Ectodermal cell (in vitro differentiated cells): ENCODE measurements around the gene OSBPL8.

ENCODE experiments used
- H3K27ac ChIP-seq: 2 replicates; pipeline ENCODE4 v1.7.0; 2013; ENCODE audit warnings: mild to moderate bottlenecking, low read depth, low read length; ENCODE audit not compliant: insufficient read depth, poor library complexity, severe bottlenecking
- H3K27me3 ChIP-seq: 2 replicates; pipeline ENCODE4 v1.7.0; 2013; ENCODE audit warnings: mild to moderate bottlenecking, low read length; ENCODE audit not compliant: insufficient read depth, control insufficient read depth, poor library complexity, severe bottlenecking
- H3K36me3 ChIP-seq: one replicate; pipeline ENCODE4 v1.7.0; 2013; ENCODE audit warnings: low read length; ENCODE audit not compliant: control insufficient read depth, insufficient read depth
- H3K4me1 ChIP-seq: one replicate; pipeline ENCODE4 v1.7.0; 2013; ENCODE audit warnings: low read length; ENCODE audit not compliant: control insufficient read depth, insufficient read depth
- H3K4me3 ChIP-seq: 2 replicates; pipeline ENCODE4 v1.7.0; 2013; ENCODE audit warnings: low read depth, low read length, control low read depth; ENCODE audit not compliant: insufficient read depth
- H3K9me3 ChIP-seq: 2 replicates; pipeline ENCODE4 v1.7.0; 2013; ENCODE audit warnings: mild to moderate bottlenecking, low read length, moderate library complexity; ENCODE audit not compliant: control insufficient read depth
- WGBS, 2 experiments: methylation state at CpG; one replicate each; pipeline ENCODE4 v1.1.7; 2013; ENCODE audit warnings: missing lambda C conversion rate in 2 of 2; 5-methylcytosine and 5-hydroxymethylcytosine counted together

Gene OSBPL8

GRCh38 chr12:76451528-76451927, 108.0 kb downstream of the OSBPL8 start:
- no peaks in the 10 kb centered on the region for H3K4me1 ChIP-seq
- no peaks in the 10 kb centered on the region for H3K27me3 ChIP-seq
- no peak overlapping the region for H3K4me3 ChIP-seq
- no peaks in the 10 kb centered on the region for H3K9me3 ChIP-seq
- H3K27ac ChIP-seq: no peak overlapping the region
- 91 to 94% methylated on average over 6 of the region's 6 CpGs for WGBS, 2 experiments
- no peaks in the 10 kb centered on the region for H3K36me3 ChIP-seq

- Histone ChIP-seq H3K36me3 (no peaks in the 10 kb centered on the region), H3K27me3 (no peaks in the 10 kb centered on the region), H3K4me3 (no peak overlapping the region), H3K9me3 (no peaks in the 10 kb centered on the region), H3K4me1 (no peaks in the 10 kb centered on the region), H3K27ac (no peak overlapping the region)
- 97 to 99% methylated on average over 2 to 3 of the region's 3 CpGs for WGBS, 2 experiments
Observed at GRCh38 chr12:76450690-76451089, 108.9 kb downstream of the OSBPL8 start.

GRCh38 chr12:76449993-76450392, 109.6 kb downstream of the OSBPL8 start:
- no peak overlapping the region for H3K4me3 ChIP-seq
- H3K36me3 ChIP-seq: no peaks in the 10 kb centered on the region
- WGBS, 2 experiments: 92 to 96% methylated on average over 2 of the region's 3 CpGs
- H3K9me3 ChIP-seq: no peaks in the 10 kb centered on the region
- H3K27ac ChIP-seq: no peak overlapping the region
- no peaks in the 10 kb centered on the region for H3K27me3 ChIP-seq
- no peaks in the 10 kb centered on the region for H3K4me1 ChIP-seq

GRCh38 chr12:76449583-76449982, 110.0 kb downstream of the OSBPL8 start:
- WGBS, 2 experiments: 80 to 94% methylated on average over 1 to 2 of the region's 2 CpGs
- Histone ChIP-seq H3K4me3 (no peak overlapping the region), H3K27ac (no peak overlapping the region)

GRCh38 chr12:76449016-76449415, 110.6 kb downstream of the OSBPL8 start:
- H3K27me3 ChIP-seq: no peaks in the 10 kb centered on the region
- no peak overlapping the region for H3K4me3 ChIP-seq
- no peaks in the 10 kb centered on the region for H3K4me1 ChIP-seq
- WGBS, 2 experiments: 94 to 100% methylated on average over 1 of the region's 1 CpG
- H3K36me3 ChIP-seq: no peaks in the 10 kb centered on the region
- H3K27ac ChIP-seq: no peak overlapping the region
- H3K9me3 ChIP-seq: no peaks in the 10 kb centered on the region

More at GRCh38 chr12:76449583-76449982, 110.0 kb downstream of the OSBPL8 start:
- Histone ChIP-seq H3K36me3 (no peaks in the 10 kb centered on the region), H3K9me3 (no peaks in the 10 kb centered on the region), H3K27me3 (no peaks in the 10 kb centered on the region), H3K4me1 (no peaks in the 10 kb centered on the region)

- no peak overlapping the region for H3K4me3 ChIP-seq
- H3K36me3 ChIP-seq: no peaks in the 10 kb centered on the region
- no peaks in the 10 kb centered on the region for H3K9me3 ChIP-seq
- no peaks in the 10 kb centered on the region for H3K4me1 ChIP-seq
- no peaks in the 10 kb centered on the region for H3K27me3 ChIP-seq
- WGBS, 2 experiments: 80% methylated on average over 1 of the region's 1 CpG; no CpG with 5 or more reads in 1 of the 2 experiments
- H3K27ac ChIP-seq: no peak overlapping the region
Observed at GRCh38 chr12:76446090-76446489, 113.5 kb downstream of the OSBPL8 start.

- 89 to 93% methylated on average over 1 of the region's 1 CpG for WGBS, 2 experiments
- Histone ChIP-seq H3K9me3 (no peaks in the 10 kb centered on the region), H3K27me3 (no peaks in the 10 kb centered on the region), H3K4me1 (no peaks in the 10 kb centered on the region), H3K4me3 (no peak overlapping the region), H3K36me3 (no peaks in the 10 kb centered on the region), H3K27ac (no peak overlapping the region)
Observed at GRCh38 chr12:76445462-76445861, 114.1 kb downstream of the OSBPL8 start.

GRCh38 chr12:76444408-76444984, 115.1 kb downstream of the OSBPL8 start:
- Histone ChIP-seq H3K36me3 (no peaks in the 10 kb centered on the region), H3K27me3 (no peaks in the 10 kb centered on the region), H3K9me3 (no peaks in the 10 kb centered on the region), H3K4me3 (no peak overlapping the region), H3K27ac (no peak overlapping the region), H3K4me1 (no peaks in the 10 kb centered on the region)
- 97 to 100% methylated on average over 1 of the region's 1 CpG for WGBS, 2 experiments

GRCh38 chr12:76441016-76441415, 118.6 kb downstream of the OSBPL8 start:
- H3K9me3 ChIP-seq: no peaks in the 10 kb centered on the region
- WGBS, 2 experiments: 94 to 96% methylated on average over 3 of the region's 3 CpGs

GRCh38 chr12:76432733-76433132, 126.8 kb downstream of the OSBPL8 start:
- Histone ChIP-seq H3K27me3 (no peaks in the 10 kb centered on the region), H3K36me3 (no peaks in the 10 kb centered on the region), H3K4me1 (no peaks in the 10 kb centered on the region), H3K9me3 (no peaks in the 10 kb centered on the region), H3K4me3 (no peak overlapping the region), H3K27ac (no peak overlapping the region)

More at GRCh38 chr12:76441016-76441415, 118.6 kb downstream of the OSBPL8 start:
- Histone ChIP-seq H3K27ac (no peak overlapping the region), H3K27me3 (no peaks in the 10 kb centered on the region), H3K36me3 (no peaks in the 10 kb centered on the region), H3K4me3 (no peak overlapping the region), H3K4me1 (no peaks in the 10 kb centered on the region)

GRCh38 chr12:76428117-76428516, 131.5 kb downstream of the OSBPL8 start:
- Histone ChIP-seq H3K4me1 (no peaks in the 10 kb centered on the region), H3K9me3 (no peaks in the 10 kb centered on the region), H3K27ac (no peak overlapping the region), H3K4me3 (no peak overlapping the region), H3K27me3 (no peaks in the 10 kb centered on the region), H3K36me3 (no peaks in the 10 kb centered on the region)
